Measurements from ENCODE around the gene SUGCT.

DNA sequence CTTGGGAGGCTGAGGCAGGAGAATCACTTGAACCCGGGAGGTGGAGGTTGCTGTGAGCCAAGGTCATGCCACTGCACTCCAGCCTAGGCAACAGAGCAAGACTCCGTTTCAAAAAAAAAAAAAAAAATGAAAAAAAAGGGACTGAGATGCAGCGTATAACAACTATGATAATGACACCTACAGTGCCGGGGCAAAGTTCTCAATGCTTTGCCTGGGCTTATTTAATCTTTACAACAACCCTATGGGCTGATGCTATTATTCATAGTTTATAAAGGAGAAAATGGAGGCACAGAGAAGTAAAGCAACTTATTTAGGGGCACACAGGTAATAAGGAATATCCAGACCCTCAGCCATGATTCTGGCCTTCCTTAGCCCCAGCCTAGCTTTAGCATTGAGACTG is 47.6 kb downstream of the SUGCT start:
- TF ChIP-seq, protein P1, sequence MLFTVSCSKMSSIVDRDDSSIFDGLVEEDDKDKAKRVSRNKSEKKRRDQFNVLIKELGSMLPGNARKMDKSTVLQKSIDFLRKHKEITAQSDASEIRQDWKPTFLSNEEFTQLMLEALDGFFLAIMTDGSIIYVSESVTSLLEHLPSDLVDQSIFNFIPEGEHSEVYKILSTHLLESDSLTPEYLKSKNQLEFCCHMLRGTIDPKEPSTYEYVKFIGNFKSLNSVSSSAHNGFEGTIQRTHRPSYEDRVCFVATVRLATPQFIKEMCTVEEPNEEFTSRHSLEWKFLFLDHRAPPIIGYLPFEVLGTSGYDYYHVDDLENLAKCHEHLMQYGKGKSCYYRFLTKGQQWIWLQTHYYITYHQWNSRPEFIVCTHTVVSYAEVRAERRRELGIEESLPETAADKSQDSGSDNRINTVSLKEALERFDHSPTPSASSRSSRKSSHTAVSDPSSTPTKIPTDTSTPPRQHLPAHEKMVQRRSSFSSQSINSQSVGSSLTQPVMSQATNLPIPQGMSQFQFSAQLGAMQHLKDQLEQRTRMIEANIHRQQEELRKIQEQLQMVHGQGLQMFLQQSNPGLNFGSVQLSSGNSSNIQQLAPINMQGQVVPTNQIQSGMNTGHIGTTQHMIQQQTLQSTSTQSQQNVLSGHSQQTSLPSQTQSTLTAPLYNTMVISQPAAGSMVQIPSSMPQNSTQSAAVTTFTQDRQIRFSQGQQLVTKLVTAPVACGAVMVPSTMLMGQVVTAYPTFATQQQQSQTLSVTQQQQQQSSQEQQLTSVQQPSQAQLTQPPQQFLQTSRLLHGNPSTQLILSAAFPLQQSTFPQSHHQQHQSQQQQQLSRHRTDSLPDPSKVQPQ (CRISPR knock-in tag; IDR thresholded peaks at IDR 0.05; ENCODE audit: borderline replicate concordance), result no peak
- TF ChIP-seq POLR2A (conservative IDR thresholded peaks at IDR 0.05) (no peak), KLF6 (CRISPR knock-in tag; IDR thresholded peaks at IDR 0.05; ENCODE audit: borderline replicate concordance) (no peak), ZSCAN29 (IDR thresholded peaks at IDR 0.05) (no peak), RAD21 (CRISPR knock-in tag; conservative IDR thresholded peaks at IDR 0.05 in 1 of 2, IDR thresholded peaks at IDR 0.05 in 1 of 2) (no peak), ZBTB17 (CRISPR knock-in tag; IDR thresholded peaks at IDR 0.05) (no peak), RBM15 (IDR thresholded peaks at IDR 0.05; ENCODE audit: insufficient read depth, low read length) (no peak), EZH2 (IDR thresholded peaks at IDR 0.05; ENCODE audit: borderline replicate concordance, low read depth, low read length) (no peak), GATA2 (CRISPR knock-in tag; IDR thresholded peaks at IDR 0.05) (no peak)
- TF ChIP-seq, protein P2, sequence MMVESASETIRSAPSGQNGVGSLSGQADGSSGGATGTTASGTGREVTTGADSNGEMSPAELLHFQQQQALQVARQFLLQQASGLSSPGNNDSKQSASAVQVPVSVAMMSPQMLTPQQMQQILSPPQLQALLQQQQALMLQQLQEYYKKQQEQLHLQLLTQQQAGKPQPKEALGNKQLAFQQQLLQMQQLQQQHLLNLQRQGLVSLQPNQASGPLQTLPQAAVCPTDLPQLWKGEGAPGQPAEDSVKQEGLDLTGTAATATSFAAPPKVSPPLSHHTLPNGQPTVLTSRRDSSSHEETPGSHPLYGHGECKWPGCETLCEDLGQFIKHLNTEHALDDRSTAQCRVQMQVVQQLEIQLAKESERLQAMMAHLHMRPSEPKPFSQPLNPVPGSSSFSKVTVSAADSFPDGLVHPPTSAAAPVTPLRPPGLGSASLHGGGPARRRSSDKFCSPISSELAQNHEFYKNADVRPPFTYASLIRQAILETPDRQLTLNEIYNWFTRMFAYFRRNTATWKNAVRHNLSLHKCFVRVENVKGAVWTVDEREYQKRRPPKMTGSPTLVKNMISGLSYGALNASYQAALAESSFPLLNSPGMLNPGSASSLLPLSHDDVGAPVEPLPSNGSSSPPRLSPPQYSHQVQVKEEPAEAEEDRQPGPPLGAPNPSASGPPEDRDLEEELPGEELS (CRISPR knock-in tag; IDR thresholded peaks at IDR 0.05; ENCODE audit: borderline replicate concordance), result no peak
- TF ChIP-seq, protein P3, sequence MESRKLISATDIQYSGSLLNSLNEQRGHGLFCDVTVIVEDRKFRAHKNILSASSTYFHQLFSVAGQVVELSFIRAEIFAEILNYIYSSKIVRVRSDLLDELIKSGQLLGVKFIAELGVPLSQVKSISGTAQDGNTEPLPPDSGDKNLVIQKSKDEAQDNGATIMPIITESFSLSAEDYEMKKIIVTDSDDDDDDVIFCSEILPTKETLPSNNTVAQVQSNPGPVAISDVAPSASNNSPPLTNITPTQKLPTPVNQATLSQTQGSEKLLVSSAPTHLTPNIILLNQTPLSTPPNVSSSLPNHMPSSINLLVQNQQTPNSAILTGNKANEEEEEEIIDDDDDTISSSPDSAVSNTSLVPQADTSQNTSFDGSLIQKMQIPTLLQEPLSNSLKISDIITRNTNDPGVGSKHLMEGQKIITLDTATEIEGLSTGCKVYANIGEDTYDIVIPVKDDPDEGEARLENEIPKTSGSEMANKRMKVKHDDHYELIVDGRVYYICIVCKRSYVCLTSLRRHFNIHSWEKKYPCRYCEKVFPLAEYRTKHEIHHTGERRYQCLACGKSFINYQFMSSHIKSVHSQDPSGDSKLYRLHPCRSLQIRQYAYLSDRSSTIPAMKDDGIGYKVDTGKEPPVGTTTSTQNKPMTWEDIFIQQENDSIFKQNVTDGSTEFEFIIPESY (CRISPR knock-in tag; IDR thresholded peaks at IDR 0.05), result no peak
- TF ChIP-seq, protein P4, sequence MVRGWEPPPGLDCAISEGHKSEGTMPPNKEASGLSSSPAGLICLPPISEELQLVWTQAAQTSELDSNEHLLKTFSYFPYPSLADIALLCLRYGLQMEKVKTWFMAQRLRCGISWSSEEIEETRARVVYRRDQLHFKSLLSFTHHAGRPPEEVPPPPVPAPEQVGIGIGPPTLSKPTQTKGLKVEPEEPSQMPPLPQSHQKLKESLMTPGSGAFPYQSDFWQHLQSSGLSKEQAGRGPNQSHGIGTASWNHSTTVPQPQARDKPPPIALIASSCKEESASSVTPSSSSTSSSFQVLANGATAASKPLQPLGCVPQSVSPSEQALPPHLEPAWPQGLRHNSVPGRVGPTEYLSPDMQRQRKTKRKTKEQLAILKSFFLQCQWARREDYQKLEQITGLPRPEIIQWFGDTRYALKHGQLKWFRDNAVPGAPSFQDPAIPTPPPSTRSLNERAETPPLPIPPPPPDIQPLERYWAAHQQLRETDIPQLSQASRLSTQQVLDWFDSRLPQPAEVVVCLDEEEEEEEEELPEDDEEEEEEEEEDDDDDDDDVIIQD (CRISPR knock-in tag; IDR thresholded peaks at IDR 0.05), result no peak
- TF ChIP-seq, protein P5, sequence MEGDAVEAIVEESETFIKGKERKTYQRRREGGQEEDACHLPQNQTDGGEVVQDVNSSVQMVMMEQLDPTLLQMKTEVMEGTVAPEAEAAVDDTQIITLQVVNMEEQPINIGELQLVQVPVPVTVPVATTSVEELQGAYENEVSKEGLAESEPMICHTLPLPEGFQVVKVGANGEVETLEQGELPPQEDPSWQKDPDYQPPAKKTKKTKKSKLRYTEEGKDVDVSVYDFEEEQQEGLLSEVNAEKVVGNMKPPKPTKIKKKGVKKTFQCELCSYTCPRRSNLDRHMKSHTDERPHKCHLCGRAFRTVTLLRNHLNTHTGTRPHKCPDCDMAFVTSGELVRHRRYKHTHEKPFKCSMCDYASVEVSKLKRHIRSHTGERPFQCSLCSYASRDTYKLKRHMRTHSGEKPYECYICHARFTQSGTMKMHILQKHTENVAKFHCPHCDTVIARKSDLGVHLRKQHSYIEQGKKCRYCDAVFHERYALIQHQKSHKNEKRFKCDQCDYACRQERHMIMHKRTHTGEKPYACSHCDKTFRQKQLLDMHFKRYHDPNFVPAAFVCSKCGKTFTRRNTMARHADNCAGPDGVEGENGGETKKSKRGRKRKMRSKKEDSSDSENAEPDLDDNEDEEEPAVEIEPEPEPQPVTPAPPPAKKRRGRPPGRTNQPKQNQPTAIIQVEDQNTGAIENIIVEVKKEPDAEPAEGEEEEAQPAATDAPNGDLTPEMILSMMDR (IDR thresholded peaks at IDR 0.05 in 2 of 3, conservative IDR thresholded peaks at IDR 0.05 in 1 of 3; ENCODE audit: insufficient read depth in 2 of 3, low read depth in 1 of 3, low read length in 3 of 3), result no peak
- TF ChIP-seq, protein P6, sequence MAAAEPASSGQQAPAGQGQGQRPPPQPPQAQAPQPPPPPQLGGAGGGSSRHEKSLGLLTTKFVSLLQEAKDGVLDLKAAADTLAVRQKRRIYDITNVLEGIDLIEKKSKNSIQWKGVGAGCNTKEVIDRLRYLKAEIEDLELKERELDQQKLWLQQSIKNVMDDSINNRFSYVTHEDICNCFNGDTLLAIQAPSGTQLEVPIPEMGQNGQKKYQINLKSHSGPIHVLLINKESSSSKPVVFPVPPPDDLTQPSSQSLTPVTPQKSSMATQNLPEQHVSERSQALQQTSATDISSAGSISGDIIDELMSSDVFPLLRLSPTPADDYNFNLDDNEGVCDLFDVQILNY (CRISPR knock-in tag; IDR thresholded peaks at IDR 0.05), result no peak

Data from K562 (cell line).